ENCODE measurements around the gene UBXN7.
A peak's percentile ranks its signal among the peaks of the same experiment; 100 is the strongest.
"Not testable (repeated sequence)": the region's sequence is repeated elsewhere in the genome, so short reads cannot be mapped to it uniquely, and the experiment has no call there.

UBXN7 gene

GRCh38 chr3:196387941-196388340 lies 44.3 kb downstream of the UBXN7 start:
- DNase-seq; H3K4me3 ChIP-seq (ENCODE audit: control insufficient read depth in 1 of 7, extremely low read depth in 1 of 7, insufficient read depth in 4 of 7, low read depth in 2 of 7, low read length in 6 of 7); H3K27me3 ChIP-seq (replicated peaks in 2 of 5; ENCODE audit: control insufficient read depth in 4 of 5, insufficient read depth in 5 of 5, low read length in 4 of 5); H3K9me3 ChIP-seq (ENCODE audit: control extremely low read depth in 1 of 5, control insufficient read depth in 4 of 5, insufficient read depth in 2 of 5, low read depth in 1 of 5, low read length in 4 of 5); H3K27ac ChIP-seq (ENCODE audit: insufficient read depth in 1 of 2, low read depth in 1 of 2, low read length in 2 of 2, poor library complexity in 1 of 2, severe bottlenecking in 2 of 2); H3K4me1 ChIP-seq (ENCODE audit: control extremely low read depth in 1 of 4, control insufficient read depth in 4 of 4, insufficient read depth in 4 of 4, low read length in 3 of 4): not testable (repeated sequence)
- CTCF ChIA-PET = interaction anchor here (1.1 kb wide), 1 partner anchor 99 kb away, joined by 3 read pairs; no protein-coding TSS in a partner anchor
- peaks cover 10 to 47% (median 25%) of the 10 kb centered on the region in 4 experiments for H3K36me3 ChIP-seq (ENCODE audit: control insufficient read depth in 4 of 4, insufficient read depth in 4 of 4, low read length in 3 of 4)
- POLR2A ChIA-PET = interaction anchor here (0.6 kb wide), 1 partner anchor 8 kb away, joined by 3 read pairs; no protein-coding TSS in a partner anchor
- no CpG with 5 or more reads among the region's 2 CpGs for WGBS (ENCODE audit: insufficient coverage)

DNA sequence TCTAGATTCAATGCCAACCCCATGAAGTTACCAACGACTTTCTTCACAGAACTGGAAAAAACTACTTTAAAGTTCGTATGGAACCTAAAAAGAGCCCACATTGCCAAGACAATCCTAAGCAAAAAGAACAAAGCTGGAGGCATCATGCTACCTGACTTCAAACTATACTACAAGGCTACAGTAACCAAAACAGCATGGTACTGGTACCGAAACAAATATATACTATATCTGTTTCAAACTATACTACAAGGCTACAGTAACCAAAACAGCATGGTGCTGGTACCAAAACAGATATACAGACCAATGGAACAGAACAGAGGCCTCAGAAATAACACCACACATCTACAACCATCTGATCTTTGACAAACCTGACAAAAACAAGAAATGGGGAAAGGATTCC lies 45.4 kb downstream of the UBXN7 start:
- POLR2A ChIA-PET; H3K4me1 ChIP-seq (ENCODE audit: control extremely low read depth in 1 of 4, control insufficient read depth in 4 of 4, insufficient read depth in 4 of 4, low read length in 3 of 4); H3K27me3 ChIP-seq (replicated peaks in 2 of 5; ENCODE audit: control insufficient read depth in 4 of 5, insufficient read depth in 5 of 5, low read length in 4 of 5); H3K9me3 ChIP-seq (ENCODE audit: control extremely low read depth in 1 of 5, control insufficient read depth in 4 of 5, insufficient read depth in 2 of 5, low read depth in 1 of 5, low read length in 4 of 5); CTCF ChIA-PET; H3K27ac ChIP-seq (ENCODE audit: insufficient read depth in 1 of 2, low read depth in 1 of 2, low read length in 2 of 2, poor library complexity in 1 of 2, severe bottlenecking in 2 of 2); DNase-seq; H3K4me3 ChIP-seq (ENCODE audit: control insufficient read depth in 1 of 7, extremely low read depth in 1 of 7, insufficient read depth in 4 of 7, low read depth in 2 of 7, low read length in 6 of 7): not testable (repeated sequence)
- H3K36me3 ChIP-seq (ENCODE audit: control insufficient read depth in 4 of 4, insufficient read depth in 4 of 4, low read length in 3 of 4) = peaks cover 5 to 40% (median 22%) of the 10 kb centered on the region in 4 experiments
- no CpG with 5 or more reads among the region's 3 CpGs for WGBS (ENCODE audit: insufficient coverage)

GRCh38 chr3:196386034-196386433 lies 46.2 kb downstream of the UBXN7 start:
- H3K4me3 ChIP-seq (ENCODE audit: control insufficient read depth in 1 of 7, extremely low read depth in 1 of 7, insufficient read depth in 4 of 7, low read depth in 2 of 7, low read length in 6 of 7); POLR2A ChIA-PET; H3K27ac ChIP-seq (ENCODE audit: insufficient read depth in 1 of 2, low read depth in 1 of 2, low read length in 2 of 2, poor library complexity in 1 of 2, severe bottlenecking in 2 of 2); CTCF ChIA-PET; H3K4me1 ChIP-seq (ENCODE audit: control extremely low read depth in 1 of 4, control insufficient read depth in 4 of 4, insufficient read depth in 4 of 4, low read length in 3 of 4); H3K9me3 ChIP-seq (ENCODE audit: control extremely low read depth in 1 of 5, control insufficient read depth in 4 of 5, insufficient read depth in 2 of 5, low read depth in 1 of 5, low read length in 4 of 5); H3K27me3 ChIP-seq (replicated peaks in 2 of 5; ENCODE audit: control insufficient read depth in 4 of 5, insufficient read depth in 5 of 5, low read length in 4 of 5): not testable (repeated sequence)
- WGBS (ENCODE audit: insufficient coverage) = 100% methylated on average over 2 of the region's 6 CpGs
- peaks cover 9 to 36% (median 18%) of the 10 kb centered on the region in 4 experiments for H3K36me3 ChIP-seq (ENCODE audit: control insufficient read depth in 4 of 4, insufficient read depth in 4 of 4, low read length in 3 of 4)
- DNase-seq = peak in 1 of 3 donors; percentile 5

GRCh38 chr3:196385446-196385845 lies 46.8 kb downstream of the UBXN7 start:
- not testable (repeated sequence) for DNase-seq

GRCh38 chr3:196378146-196378841 lies 53.9 kb downstream of the UBXN7 start:
- CTCF ChIA-PET = interaction anchor here (0.8 to 1.0 kb wide), 3 partner anchors 8 to 10 kb away, joined by 3 read pairs; no protein-coding TSS in a partner anchor
- DNase-seq = no peak
- POLR2A ChIA-PET = no interaction called here
- H3K27me3 ChIP-seq (replicated peaks in 2 of 5; ENCODE audit: control insufficient read depth in 4 of 5, insufficient read depth in 5 of 5, low read length in 4 of 5) = no peaks in the 10 kb centered on the region
- peaks cover 9 to 23% (median 17%) of the 10 kb centered on the region in 4 experiments for H3K36me3 ChIP-seq (ENCODE audit: control insufficient read depth in 4 of 4, insufficient read depth in 4 of 4, low read length in 3 of 4)
- no peaks in the 10 kb centered on the region for H3K4me1 ChIP-seq (ENCODE audit: control extremely low read depth in 1 of 4, control insufficient read depth in 4 of 4, insufficient read depth in 4 of 4, low read length in 3 of 4)
- no peak overlapping the region for H3K27ac ChIP-seq (ENCODE audit: insufficient read depth in 1 of 2, low read depth in 1 of 2, low read length in 2 of 2, poor library complexity in 1 of 2, severe bottlenecking in 2 of 2)
- 100% methylated on average over 1 of the region's 3 CpGs for WGBS (ENCODE audit: insufficient coverage)
- peaks cover 0 to 10% (median 7%) of the 10 kb centered on the region in 5 experiments for H3K9me3 ChIP-seq (ENCODE audit: control extremely low read depth in 1 of 5, control insufficient read depth in 4 of 5, insufficient read depth in 2 of 5, low read depth in 1 of 5, low read length in 4 of 5)
- H3K4me3 ChIP-seq (ENCODE audit: control insufficient read depth in 1 of 7, extremely low read depth in 1 of 7, insufficient read depth in 4 of 7, low read depth in 2 of 7, low read length in 6 of 7) = no peak overlapping the region

More at GRCh38 chr3:196385446-196385845, 46.8 kb downstream of the UBXN7 start:
- H3K4me3 ChIP-seq (ENCODE audit: control insufficient read depth in 1 of 7, extremely low read depth in 1 of 7, insufficient read depth in 4 of 7, low read depth in 2 of 7, low read length in 6 of 7); H3K27ac ChIP-seq (ENCODE audit: insufficient read depth in 1 of 2, low read depth in 1 of 2, low read length in 2 of 2, poor library complexity in 1 of 2, severe bottlenecking in 2 of 2); CTCF ChIA-PET; H3K27me3 ChIP-seq (replicated peaks in 2 of 5; ENCODE audit: control insufficient read depth in 4 of 5, insufficient read depth in 5 of 5, low read length in 4 of 5); H3K4me1 ChIP-seq (ENCODE audit: control extremely low read depth in 1 of 4, control insufficient read depth in 4 of 4, insufficient read depth in 4 of 4, low read length in 3 of 4); POLR2A ChIA-PET; H3K9me3 ChIP-seq (ENCODE audit: control extremely low read depth in 1 of 5, control insufficient read depth in 4 of 5, insufficient read depth in 2 of 5, low read depth in 1 of 5, low read length in 4 of 5): not testable (repeated sequence)
- peaks cover 6 to 36% (median 16%) of the 10 kb centered on the region in 4 experiments for H3K36me3 ChIP-seq (ENCODE audit: control insufficient read depth in 4 of 4, insufficient read depth in 4 of 4, low read length in 3 of 4)
- WGBS (ENCODE audit: insufficient coverage) = 91% methylated on average over 17 of the region's 25 CpGs

GRCh38 chr3:196377321-196377720 lies 54.9 kb downstream of the UBXN7 start:
- POLR2A ChIA-PET = no interaction called here
- Histone ChIP-seq H3K27ac (ENCODE audit: insufficient read depth in 1 of 2, low read depth in 1 of 2, low read length in 2 of 2, poor library complexity in 1 of 2, severe bottlenecking in 2 of 2) (no peak overlapping the region), H3K4me3 (ENCODE audit: control insufficient read depth in 1 of 7, extremely low read depth in 1 of 7, insufficient read depth in 4 of 7, low read depth in 2 of 7, low read length in 6 of 7) (no peak overlapping the region), H3K27me3 (replicated peaks in 2 of 5; ENCODE audit: control insufficient read depth in 4 of 5, insufficient read depth in 5 of 5, low read length in 4 of 5) (no peaks in the 10 kb centered on the region), H3K36me3 (ENCODE audit: control insufficient read depth in 4 of 4, insufficient read depth in 4 of 4, low read length in 3 of 4) (peaks cover 11 to 23% (median 17%) of the 10 kb centered on the region in 4 experiments), H3K9me3 (ENCODE audit: control extremely low read depth in 1 of 5, control insufficient read depth in 4 of 5, insufficient read depth in 2 of 5, low read depth in 1 of 5, low read length in 4 of 5) (peaks cover 0 to 10% (median 7%) of the 10 kb centered on the region in 5 experiments), H3K4me1 (ENCODE audit: control extremely low read depth in 1 of 4, control insufficient read depth in 4 of 4, insufficient read depth in 4 of 4, low read length in 3 of 4) (no peaks in the 10 kb centered on the region)
- CTCF ChIA-PET = interaction anchor here (1.0 kb wide), 1 partner anchor 9 kb away, joined by 3 read pairs; no protein-coding TSS in a partner anchor
- 92% methylated on average over 5 of the region's 5 CpGs for WGBS (ENCODE audit: insufficient coverage)
- DNase-seq = no peak

GRCh38 chr3:196365736-196366135 lies 66.5 kb downstream of the UBXN7 start:
- H3K27me3 ChIP-seq (replicated peaks in 2 of 5; ENCODE audit: control insufficient read depth in 4 of 5, insufficient read depth in 5 of 5, low read length in 4 of 5) = no peaks in the 10 kb centered on the region
- H3K36me3 ChIP-seq (ENCODE audit: control insufficient read depth in 4 of 4, insufficient read depth in 4 of 4, low read length in 3 of 4) = peaks cover 24 to 61% (median 31%) of the 10 kb centered on the region in 4 experiments
- H3K9me3 ChIP-seq (ENCODE audit: control extremely low read depth in 1 of 5, control insufficient read depth in 4 of 5, insufficient read depth in 2 of 5, low read depth in 1 of 5, low read length in 4 of 5) = no peaks in the 10 kb centered on the region
- H3K4me1 ChIP-seq (ENCODE audit: control extremely low read depth in 1 of 4, control insufficient read depth in 4 of 4, insufficient read depth in 4 of 4, low read length in 3 of 4) = peaks cover 0 to 3% (median 0%) of the 10 kb centered on the region in 4 experiments
- 100% methylated on average over 1 of the region's 4 CpGs for WGBS (ENCODE audit: insufficient coverage)
- DNase-seq = no peak
- POLR2A ChIA-PET = no interaction called here
- no peak overlapping the region for H3K27ac ChIP-seq (ENCODE audit: insufficient read depth in 1 of 2, low read depth in 1 of 2, low read length in 2 of 2, poor library complexity in 1 of 2, severe bottlenecking in 2 of 2)
- no peak overlapping the region for H3K4me3 ChIP-seq (ENCODE audit: control insufficient read depth in 1 of 7, extremely low read depth in 1 of 7, insufficient read depth in 4 of 7, low read depth in 2 of 7, low read length in 6 of 7)
- CTCF ChIA-PET = interaction anchor here (1.0 to 2.7 kb wide), 2 partner anchors 21 to 111 kb away, joined by 4 to 5 read pairs; no protein-coding TSS in a partner anchor
